SKM-1 treated with dmso at 0.1 percent for 144 hours (cell line): ENCODE results near the gene COL20A1.

Experiments
- DNase-seq: peaks from one replicate; lab custom pipeline; 2025; ENCODE audit not compliant: unreplicated experiment; lab: John Stamatoyannopoulos, UW

The COL20A1 gene

DNA sequence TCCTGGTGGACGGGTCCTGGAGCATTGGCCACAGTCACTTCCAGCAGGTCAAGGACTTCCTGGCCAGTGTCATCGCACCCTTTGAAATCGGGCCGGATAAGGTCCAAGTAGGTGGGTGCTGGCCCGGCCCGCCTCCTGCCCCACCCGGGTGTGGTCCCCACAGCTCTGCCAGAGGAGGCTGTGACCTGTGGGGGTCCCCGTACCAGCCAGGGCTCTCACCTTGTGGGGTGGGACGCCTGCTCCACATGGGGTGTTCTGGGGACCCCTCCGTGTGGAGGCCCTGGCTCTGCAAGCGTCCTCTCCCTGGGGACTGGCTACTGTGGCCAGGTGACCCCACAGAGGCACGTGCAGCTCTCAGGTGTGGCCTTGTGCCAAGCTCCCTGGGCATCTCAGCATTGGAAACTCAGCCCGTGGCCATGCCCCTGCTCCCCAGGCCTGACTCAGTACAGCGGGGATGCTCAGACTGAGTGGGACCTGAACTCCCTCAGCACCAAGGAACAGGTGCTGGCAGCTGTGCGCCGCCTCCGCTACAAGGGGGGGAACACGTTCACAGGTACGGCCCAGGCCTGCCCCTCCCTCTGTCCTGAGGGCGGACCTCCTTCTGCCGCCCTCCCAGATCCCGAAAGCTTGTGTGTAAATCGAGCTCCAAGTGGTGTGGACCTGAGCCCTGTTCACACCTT lies 14.7 kb downstream of the COL20A1 start:
- DNase-seq: no peak

DNA sequence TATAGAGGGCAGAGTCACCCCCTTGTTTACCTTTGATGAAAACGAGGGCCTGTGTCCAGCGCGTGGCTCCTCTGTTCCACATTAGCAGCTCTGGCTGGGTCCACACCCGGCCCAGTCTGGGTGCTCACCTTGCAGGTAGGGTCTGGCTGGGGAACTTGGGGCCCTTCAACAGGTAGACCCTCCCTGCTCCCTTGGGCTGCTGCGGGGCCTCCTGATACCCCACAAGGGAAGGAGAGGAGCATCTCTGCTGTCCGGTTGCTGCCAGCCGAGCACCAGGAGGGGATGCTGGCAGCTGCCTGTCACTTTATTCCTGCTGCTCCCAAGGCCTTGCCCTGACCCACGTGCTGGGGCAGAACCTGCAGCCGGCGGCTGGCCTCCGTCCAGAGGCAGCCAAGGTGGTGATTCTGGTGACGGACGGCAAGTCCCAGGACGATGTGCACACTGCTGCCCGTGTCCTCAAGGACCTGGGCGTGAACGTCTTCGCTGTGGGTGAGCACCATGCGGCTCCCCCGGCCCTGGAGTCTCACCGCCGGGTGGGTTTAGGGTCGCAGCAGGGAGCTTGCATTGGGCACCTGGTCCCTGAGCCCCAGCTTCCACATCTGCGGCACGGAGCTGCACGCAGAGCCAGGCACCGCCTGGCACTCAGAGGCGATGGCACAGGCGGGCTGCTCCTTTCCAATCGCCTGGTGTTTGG lies 15.4 kb downstream of the COL20A1 start:
- no peak for DNase-seq

GRCh38 chr20:63309261-63310071 lies 16.5 kb downstream of the COL20A1 start:
- DNase-seq: no peak

DNA sequence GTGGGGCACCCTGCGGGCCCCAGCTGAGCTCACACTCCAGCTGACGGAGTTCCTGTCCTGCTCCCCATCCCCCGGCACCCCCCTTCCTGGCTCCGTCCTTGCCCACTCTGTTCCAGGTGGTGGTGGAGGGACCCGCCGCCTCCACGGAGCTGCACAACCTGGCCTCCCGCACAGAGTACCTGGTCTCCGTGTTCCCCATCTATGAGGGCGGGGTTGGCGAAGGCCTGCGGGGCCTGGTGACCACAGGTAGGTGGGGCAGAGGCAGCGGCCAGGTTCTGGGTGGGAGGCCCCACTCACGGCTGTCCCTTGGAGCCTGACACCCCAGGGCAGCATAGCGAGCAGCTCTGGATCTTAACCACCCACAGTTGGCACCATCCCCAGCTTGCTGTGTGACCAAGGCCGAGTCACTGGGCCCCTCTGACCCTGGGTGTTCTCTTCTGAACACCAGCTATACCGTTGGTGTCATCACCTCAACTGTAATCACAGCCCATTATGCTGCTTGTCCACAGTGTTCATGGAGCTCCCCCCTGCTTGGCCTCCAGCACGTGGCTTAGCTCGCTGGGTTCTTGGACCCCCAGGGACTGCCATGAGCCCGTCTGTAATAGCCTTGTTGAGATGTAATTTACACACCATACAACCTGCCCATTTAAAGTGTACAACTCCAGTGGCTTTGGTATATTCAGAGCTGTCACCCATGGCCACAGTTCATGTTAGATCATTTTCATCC lies 17.4 kb downstream of the COL20A1 start:
- DNase-seq: no peak

- DNase-seq: no peak
Observed at GRCh38 chr20:63311186-63311832, 18.3 kb downstream of the COL20A1 start.

- DNase-seq: no peak
Observed at GRCh38 chr20:63311833-63312243, 18.9 kb downstream of the COL20A1 start.

DNA sequence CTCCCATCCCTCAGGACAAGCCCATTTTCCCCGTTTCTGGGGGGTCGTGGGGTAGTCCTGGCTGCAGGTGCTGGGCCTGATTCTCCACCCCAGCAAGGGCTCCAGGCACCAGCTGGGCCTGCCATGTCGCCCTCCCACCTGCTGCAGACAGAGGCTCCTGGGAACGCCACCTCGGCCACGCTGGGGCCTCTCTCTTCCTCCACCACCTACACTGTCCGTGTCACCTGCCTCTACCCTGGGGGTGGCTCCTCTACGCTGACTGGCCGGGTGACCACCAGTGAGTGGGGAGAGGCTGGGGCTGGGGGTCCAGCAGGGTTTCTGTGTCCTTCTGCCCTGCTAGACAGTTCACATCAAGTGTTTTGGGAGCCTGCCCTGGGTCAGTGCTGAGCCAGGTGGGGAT lies 19.3 kb downstream of the COL20A1 start:
- no peak for DNase-seq

DNA sequence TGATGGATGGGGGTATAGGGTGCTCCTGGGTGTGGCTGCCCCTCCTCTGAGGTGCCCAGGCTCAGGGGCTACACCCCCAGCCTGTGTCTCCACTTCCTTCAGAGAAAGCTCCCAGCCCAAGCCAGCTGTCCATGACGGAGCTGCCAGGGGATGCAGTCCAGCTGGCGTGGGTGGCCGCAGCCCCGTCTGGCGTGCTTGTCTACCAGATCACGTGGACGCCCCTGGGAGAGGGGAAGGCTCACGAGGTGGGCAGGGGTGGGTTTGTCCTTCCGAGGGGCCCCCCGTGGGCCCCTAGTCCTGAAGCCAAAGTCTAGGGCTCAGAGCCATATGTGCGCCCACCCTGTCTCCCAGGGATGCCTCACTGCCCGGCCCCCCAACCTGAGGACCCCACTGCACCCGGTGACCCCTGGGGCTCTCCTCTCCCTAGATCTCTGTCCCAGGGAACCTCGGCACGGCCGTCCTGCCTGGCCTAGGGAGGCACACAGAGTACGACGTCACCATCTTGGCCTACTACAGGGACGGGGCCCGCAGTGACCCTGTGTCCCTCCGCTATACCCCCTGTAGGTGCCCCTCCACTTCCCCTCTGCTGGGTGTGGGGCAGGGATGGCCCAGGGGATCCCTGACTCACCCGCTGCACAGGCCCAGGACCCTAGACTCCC lies 19.8 kb downstream of the COL20A1 start:
- no peak for DNase-seq

GRCh38 chr20:63313349-63314014 lies 20.5 kb downstream of the COL20A1 start:
- no peak for DNase-seq

GRCh38 chr20:63314015-63314471 lies 21.1 kb downstream of the COL20A1 start:
- DNase-seq: no peak

- DNase-seq: no peak
Observed at GRCh38 chr20:63314566-63315239, 21.7 kb downstream of the COL20A1 start.

- no peak for DNase-seq
Observed at GRCh38 chr20:63315240-63315689, 22.3 kb downstream of the COL20A1 start.

DNA sequence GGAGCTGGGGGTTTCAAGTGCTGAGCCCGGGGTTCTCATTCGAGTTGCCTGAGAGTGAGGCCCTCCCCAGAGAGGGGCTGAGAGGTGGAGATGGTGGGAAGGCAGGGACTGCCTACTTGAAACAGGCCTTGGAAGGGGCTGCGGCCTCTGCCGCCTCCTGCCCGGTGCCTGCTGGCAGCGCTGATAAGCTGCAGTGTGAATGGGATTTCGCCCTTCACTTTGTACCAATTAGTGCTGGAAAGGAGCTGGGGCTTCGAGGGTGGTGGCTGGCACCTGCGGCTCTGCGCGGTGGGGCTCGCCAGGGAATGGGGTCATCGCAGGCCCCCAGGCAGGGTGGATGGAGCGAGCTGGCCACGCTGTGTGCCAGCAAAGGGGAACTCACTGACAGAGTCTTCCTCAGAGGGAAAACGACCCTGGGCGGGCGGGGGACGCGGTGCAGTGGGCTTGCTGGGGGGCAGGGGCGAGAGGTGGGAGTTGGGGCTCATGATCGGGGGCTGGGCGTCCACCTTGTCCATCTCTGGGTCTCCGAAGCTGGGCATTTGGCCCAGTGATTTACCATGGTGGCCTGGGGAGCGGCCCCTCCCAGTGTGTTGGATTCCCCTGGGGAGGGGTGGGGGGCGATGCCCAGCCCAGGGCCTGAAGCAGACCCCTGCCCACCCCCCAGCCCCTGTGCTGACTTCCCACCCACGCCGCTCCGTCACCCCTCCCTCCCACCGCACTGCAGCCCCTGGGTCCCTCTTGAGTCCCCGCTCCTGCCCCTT lies 22.9 kb downstream of the COL20A1 start:
- no peak for DNase-seq

GRCh38 chr20:63316502-63316921 lies 23.5 kb downstream of the COL20A1 start:
- no peak for DNase-seq

GRCh38 chr20:63317061-63317460 lies 24.1 kb downstream of the COL20A1 start:
- no peak for DNase-seq

- DNase-seq: no peak
Observed at GRCh38 chr20:63317601-63318291, 24.8 kb downstream of the COL20A1 start.

DNA sequence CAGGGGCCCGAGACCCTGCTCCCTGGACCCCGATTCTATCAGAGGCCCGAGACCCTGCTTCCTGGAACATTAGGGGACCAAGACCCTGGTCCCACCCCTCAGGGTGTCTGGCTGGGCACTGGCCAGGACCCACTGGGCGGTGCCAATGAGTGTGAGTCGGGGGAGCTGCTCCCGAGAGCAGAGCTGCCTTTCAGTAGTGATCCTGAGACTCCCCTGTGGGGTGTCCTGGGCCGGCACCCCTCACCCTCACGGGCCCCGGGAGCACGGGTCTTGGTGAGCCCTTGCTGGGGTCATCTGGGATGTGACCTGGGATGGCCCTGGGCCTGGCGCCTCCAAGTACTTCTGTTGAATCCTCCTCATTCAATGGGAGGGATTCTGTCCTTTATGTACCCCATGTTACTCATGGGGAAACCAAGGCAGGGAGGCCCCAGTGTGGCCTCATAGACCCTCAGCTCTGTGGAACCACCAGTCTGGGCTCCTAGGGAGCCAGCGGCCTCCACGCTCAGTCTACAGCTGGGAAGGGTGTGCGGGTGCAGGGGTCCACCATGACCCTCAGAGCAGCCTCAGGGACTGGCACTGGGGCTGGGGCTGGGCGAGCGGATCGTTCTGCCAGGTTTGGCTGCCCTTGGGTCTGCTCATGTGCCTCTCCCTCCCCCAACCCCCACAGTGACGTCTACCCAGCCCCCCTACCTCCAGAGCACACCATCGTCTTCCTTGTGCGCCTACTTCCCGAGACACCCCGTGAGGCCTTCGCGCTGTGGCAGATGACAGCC lies 25.6 kb downstream of the COL20A1 start:
- no peak for DNase-seq
